H9 (cell line): ENCODE measurements around the gene TEX51. TPM values are rescaled to one million over a fixed set of nuclear protein-coding genes. Genes with fewer than 3 reads are reported as not detected.

Source experiments
- DNase-seq: peaks from one replicate; pipeline ENCODE4 v3.0.0-alpha.2; 2017
- H2AFZ ChIP-seq: one replicate; pipeline ENCODE4 v1.6.1; 2013; ENCODE audit warnings: mild to moderate bottlenecking, low read length, control low read depth, moderate library complexity
- H2AK5ac ChIP-seq: 2 replicates; pipeline ENCODE4 v1.6.1; 2013; ENCODE audit warnings: low read length, control low read depth, mixed read lengths; ENCODE audit not compliant: insufficient read length
- H2BK120ac ChIP-seq: one replicate; pipeline ENCODE4 v1.6.1; 2013; ENCODE audit warnings: low read depth, mild to moderate bottlenecking, low read length, control low read depth, inconsistent platforms; ENCODE audit not compliant: poor library complexity, severe bottlenecking
- H2BK12ac ChIP-seq: 2 replicates; pipeline ENCODE4 v1.6.1; 2013; ENCODE audit warnings: low read length, control low read depth, mixed read lengths, low read depth; ENCODE audit not compliant: insufficient read length
- H2BK15ac ChIP-seq: 2 replicates; pipeline ENCODE4 v1.6.1; 2013; ENCODE audit warnings: low read depth, low read length, control low read depth
- H2BK20ac ChIP-seq: one replicate; pipeline ENCODE4 v1.6.1; 2013; ENCODE audit warnings: low read depth, mild to moderate bottlenecking, low read length, control low read depth, inconsistent platforms; ENCODE audit not compliant: poor library complexity, severe bottlenecking
- H2BK5ac ChIP-seq: 2 replicates; pipeline ENCODE4 v1.6.1; 2013; ENCODE audit warnings: low read length, control low read depth, mixed read lengths; ENCODE audit not compliant: insufficient read length
- H3K14ac ChIP-seq: 2 replicates; pipeline ENCODE4 v1.6.1; 2013; ENCODE audit warnings: low read length, control low read depth; ENCODE audit not compliant: insufficient read depth
- H3K18ac ChIP-seq: 2 replicates; pipeline ENCODE4 v1.6.1; 2013; ENCODE audit warnings: low read depth, mild to moderate bottlenecking, mixed read lengths, low read length, control low read depth; ENCODE audit not compliant: insufficient read length
- H3K23ac ChIP-seq: 2 replicates; pipeline ENCODE4 v1.6.1; 2013; ENCODE audit warnings: low read length, control low read depth, mixed read lengths, low read depth; ENCODE audit not compliant: insufficient read length
- H3K23me2 ChIP-seq: 2 replicates; pipeline ENCODE4 v1.6.1; 2013; ENCODE audit warnings: low read depth, mild to moderate bottlenecking, mixed read lengths, low read length, control low read depth; ENCODE audit not compliant: insufficient read length, poor library complexity, severe bottlenecking
- H3K27ac ChIP-seq: 2 replicates; pipeline ENCODE4 v1.5.1; 2013; ENCODE audit warnings: low read length, control low read depth, mixed read lengths, low read depth; ENCODE audit not compliant: insufficient read length
- H3K27me3 ChIP-seq: 2 replicates; pipeline ENCODE4 v1.6.1; 2013; ENCODE audit warnings: low read length, control low read depth, inconsistent platforms; ENCODE audit not compliant: insufficient read depth
- H3K4ac ChIP-seq: 2 replicates; pipeline ENCODE4 v1.6.1; 2013; ENCODE audit warnings: low read depth, mild to moderate bottlenecking, control low read depth, inconsistent platforms, low read length, moderate library complexity
- H3K4me1 ChIP-seq: 2 replicates; pipeline ENCODE4 v1.6.1; 2013; ENCODE audit warnings: low read length, control low read depth, inconsistent platforms; ENCODE audit not compliant: insufficient read depth
- H3K4me2 ChIP-seq: 2 replicates; pipeline ENCODE4 v1.6.1; 2013; ENCODE audit warnings: low read length, control low read depth, mixed read lengths; ENCODE audit not compliant: insufficient read length, insufficient read depth
- H3K56ac ChIP-seq: 2 replicates; pipeline ENCODE4 v1.6.1; 2013; ENCODE audit warnings: low read depth, mild to moderate bottlenecking, mixed read lengths, low read length, control low read depth; ENCODE audit not compliant: insufficient read length
- H3K79me1 ChIP-seq: 2 replicates; pipeline ENCODE4 v1.6.1; 2013; ENCODE audit warnings: low read depth, mild to moderate bottlenecking, moderate library complexity, low read length, control low read depth, inconsistent platforms; ENCODE audit not compliant: insufficient read depth, poor library complexity, severe bottlenecking
- H3K79me2 ChIP-seq: 2 replicates; pipeline ENCODE4 v1.6.1; 2013; ENCODE audit warnings: low read length, control low read depth, inconsistent platforms; ENCODE audit not compliant: insufficient read depth
- H3K9ac ChIP-seq: 2 replicates; pipeline ENCODE4 v1.6.1; 2013; ENCODE audit warnings: low read length, control low read depth, mixed read lengths; ENCODE audit not compliant: insufficient read length; ENCODE audit errors: extremely low read depth
- H3K9me3 ChIP-seq: one replicate; pipeline ENCODE4 v1.6.1; 2013; ENCODE audit warnings: low read depth, low read length, inconsistent platforms; ENCODE audit not compliant: control insufficient read depth
- H3T11ph ChIP-seq: one replicate; pipeline ENCODE4 v1.6.1; 2013; ENCODE audit warnings: mild to moderate bottlenecking, low read length, control low read depth, inconsistent platforms
- H4K20me1 ChIP-seq: one replicate; pipeline ENCODE4 v1.6.1; 2013; ENCODE audit not compliant: control insufficient read depth, insufficient read length, insufficient read depth
- H4K5ac ChIP-seq: 2 replicates; pipeline ENCODE4 v1.6.1; 2013; ENCODE audit warnings: low read depth, mild to moderate bottlenecking, mixed read lengths, low read length, control low read depth; ENCODE audit not compliant: insufficient read length
- H4K8ac ChIP-seq: replicated peaks from 2 replicates; pipeline ENCODE4 v1.6.1; 2013; ENCODE audit warnings: low read length, control low read depth, mixed read lengths, low read depth; ENCODE audit not compliant: insufficient read length
- H4K91ac ChIP-seq: 2 replicates; pipeline ENCODE4 v1.6.1; 2013; ENCODE audit warnings: low read depth, mild to moderate bottlenecking, moderate library complexity, mixed read lengths, low read length, control low read depth; ENCODE audit not compliant: insufficient read length
- H3K27ac Mint-ChIP-seq, 3 experiments: 2 replicates in 2 of 3; 3 replicates in 1 of 3; pipeline ENCODE4 v1.8.0; 2020 to 2021; ENCODE audit warnings: mixed read lengths in 3 of 3, mild to moderate bottlenecking in 1 of 3, moderate library complexity in 1 of 3
- H3K27me3 Mint-ChIP-seq: 2 replicates; pipeline ENCODE4 v1.8.0; 2021; ENCODE audit warnings: low read depth, mild to moderate bottlenecking, moderate library complexity, mixed read lengths
- H3K36me3 Mint-ChIP-seq, 3 experiments: 2 replicates in 2 of 3; 3 replicates in 1 of 3; pipeline ENCODE4 v1.8.0; 2020 to 2021; ENCODE audit warnings: low read depth in 3 of 3, mixed read lengths in 3 of 3; ENCODE audit not compliant: insufficient read depth in 1 of 3
- H3K4me1 Mint-ChIP-seq, 2 experiments: 2 replicates each; pipeline ENCODE4 v1.8.0; 2020; ENCODE audit warnings: mixed read lengths in 2 of 2
- H3K4me3 Mint-ChIP-seq, 2 experiments: 2 replicates in 1 of 2; 3 replicates in 1 of 2; pipeline ENCODE4 v1.8.0; 2020 to 2021; ENCODE audit warnings: mild to moderate bottlenecking in 2 of 2, mixed read lengths in 2 of 2, moderate library complexity in 1 of 2
- H3K9me3 Mint-ChIP-seq, 2 experiments: 2 replicates in 1 of 2; 3 replicates in 1 of 2; pipeline ENCODE4 v1.8.0; 2020; ENCODE audit warnings: mild to moderate bottlenecking in 2 of 2, mixed read lengths in 2 of 2, moderate library complexity in 1 of 2
- CTCF ChIP-seq: fragments of 200-600 bp; sonication (generic); conservative IDR thresholded peaks from 3 replicates; pipeline ENCODE4 v1.8.0; 2021; ENCODE audit warnings: antibody characterized with exemption, mild to moderate bottlenecking
- WGBS: extraction: QIAGEN DNeasy Blood & Tissue Kit; methylation state at CpG from one replicate; pipeline ENCODE4 v1.1.7; 2013; ENCODE audit warnings: missing lambda C conversion rate, low lambda C conversion rate, mixed read lengths; ENCODE audit not compliant: insufficient read length; ENCODE audit errors: extremely low coverage; 5-methylcytosine and 5-hydroxymethylcytosine counted together
- total RNA-seq: library from RNA; stranded (reverse); gene quantifications from 2 replicates; pipeline ENCODE4 v1.2.1, GENCODE V29; 2021

TEX51 gene
- total RNA-seq, 1 experiment from 2014 or later, result not detected

GRCh38 chr2:126893153-126893552 is 5.5 kb upstream of the TEX51 start:
- H3K4me3 Mint-ChIP-seq, result no peak overlapping the region
- no peak overlapping the region for H3K27ac Mint-ChIP-seq

More at GRCh38 chr2:126893153-126893552, 5.5 kb upstream of the TEX51 start:
- Histone ChIP-seq H3K4ac (no peak overlapping the region), H2BK120ac (no peak overlapping the region), H2BK5ac (no peak overlapping the region), H3K4me1 (no peaks in the 10 kb centered on the region), H3K18ac (no peak overlapping the region), H2BK12ac (no peak overlapping the region), H3K23ac (no peak overlapping the region), H2AFZ (no peak overlapping the region), H3K79me1 (no peaks in the 10 kb centered on the region), H2AK5ac (no peak overlapping the region), H3K4me2 (no peak overlapping the region), H2BK15ac (no peak overlapping the region), H3K79me2 (no peaks in the 10 kb centered on the region), H3K56ac (no peak overlapping the region), H3K9me3 (no peaks in the 10 kb centered on the region), H4K91ac (no peak overlapping the region), H4K20me1 (no peaks in the 10 kb centered on the region), H3K27ac (no peak overlapping the region), H4K5ac (no peak overlapping the region), H3T11ph (no peak overlapping the region), H2BK20ac (no peak overlapping the region), H3K27me3 (no peaks in the 10 kb centered on the region), H3K14ac (no peak overlapping the region), H3K9ac (no peak overlapping the region), H4K8ac (no peak overlapping the region), H3K23me2 (no peaks in the 10 kb centered on the region)
- no peak for DNase-seq
- H3K4me1 Mint-ChIP-seq, result peaks cover 20 to 21% of the 10 kb centered on the region in 2 experiments
- H3K9me3 Mint-ChIP-seq, result peaks cover 0 to 7% of the 10 kb centered on the region in 2 experiments; a peak in 2 of 5 replicates
- H3K27me3 Mint-ChIP-seq, result peaks cover 14% of the 10 kb centered on the region
- no CpG with 5 or more reads among the region's 4 CpGs for WGBS
- H3K36me3 Mint-ChIP-seq, result no peaks in the 10 kb centered on the region; a peak in 1 of 7 replicates
- no peak for TF ChIP-seq CTCF
